Upper lobe of right lung (tissue), 1 donor: ENCODE results near the gene ATP2B1. TPM values are rescaled to one million over a fixed set of nuclear protein-coding genes. Genes with fewer than 3 reads are reported as not detected.

Experiments
- ATAC-seq: fragments of 200-7000 bp; cut with Tn5 transposase; one replicate; pipeline ENCODE4 v1.9.1; 2020; ENCODE audit warnings: mild to moderate bottlenecking, moderate library complexity
- DNase-seq: peaks from one replicate; pipeline ENCODE4 v3.0.0-alpha.2; 2020
- H3K27ac ChIP-seq: fragments of 200-600 bp; one replicate; pipeline ENCODE4 v1.8.0; 2022
- H3K27me3 ChIP-seq: fragments of 200-600 bp; one replicate; pipeline ENCODE4 v1.8.0; 2022; ENCODE audit warnings: mild to moderate bottlenecking
- H3K36me3 ChIP-seq: fragments of 200-600 bp; one replicate; pipeline ENCODE4 v1.8.0; 2022
- H3K4me1 ChIP-seq: fragments of 200-600 bp; one replicate; pipeline ENCODE4 v1.8.0; 2022
- H3K4me3 ChIP-seq: fragments of 200-600 bp; one replicate; pipeline ENCODE4 v1.8.0; 2022; ENCODE audit warnings: mild to moderate bottlenecking
- H3K9me3 ChIP-seq: fragments of 200-600 bp; one replicate; pipeline ENCODE4 v1.8.0; 2022
- intact Hi-C: fragments of 100-400 bp; cut with DNase I; formaldehyde crosslinking; loops from one replicate; pipeline ENCODE4 v1.11.0; 2022
- total RNA-seq: library from RNA; stranded (reverse); fragmentation: NEBNext Ultra II Directional; extraction: Animal tissue kit (Norgen Biotek cat#: 25700); gene quantifications from one replicate; pipeline ENCODE4 v1.2.1, GENCODE V29; 2021
- TF ChIP-seq, protein P1 (sequence below): fragments of 200-600 bp; IDR thresholded peaks from one replicate; pipeline ENCODE4 v1.8.0; 2022; ENCODE audit warnings: antibody characterized with exemption
- donor health status: DM: no; HTN: yes; CAD: no; lungs with severe emphysema.

The ATP2B1 gene
- total RNA-seq, 1 donor from 2014 or later: 46.6 TPM

DNA sequence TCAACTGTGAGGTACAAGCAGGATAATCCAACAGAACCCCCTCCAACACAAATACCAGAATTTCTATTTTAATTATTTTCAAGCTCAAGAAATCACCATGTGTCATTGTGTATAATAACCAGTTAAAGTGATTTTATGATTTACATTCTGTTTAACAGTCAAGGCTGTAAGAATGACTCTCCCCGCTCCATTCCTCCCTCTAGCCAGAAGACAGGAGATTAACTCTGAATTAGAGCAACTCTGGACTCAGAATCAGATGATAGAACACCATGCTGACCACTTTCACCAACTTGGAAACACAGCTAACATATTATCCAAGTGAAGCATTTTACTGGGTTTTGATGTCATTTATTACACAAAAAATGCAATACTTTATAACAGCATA is 71.9 kb downstream of the ATP2B1 start:
- Histone ChIP-seq H3K9me3 (no peaks in the 10 kb centered on the region), H3K36me3 (peaks cover 24% of the 10 kb centered on the region), H3K4me1 (no peaks in the 10 kb centered on the region), H3K27ac (no peak overlapping the region), H3K4me3 (no peak overlapping the region), H3K27me3 (no peaks in the 10 kb centered on the region)
- intact Hi-C loops: no loop called here
- ATAC-seq (no peak), DNase-seq (no peak)
- TF ChIP-seq, protein P1, sequence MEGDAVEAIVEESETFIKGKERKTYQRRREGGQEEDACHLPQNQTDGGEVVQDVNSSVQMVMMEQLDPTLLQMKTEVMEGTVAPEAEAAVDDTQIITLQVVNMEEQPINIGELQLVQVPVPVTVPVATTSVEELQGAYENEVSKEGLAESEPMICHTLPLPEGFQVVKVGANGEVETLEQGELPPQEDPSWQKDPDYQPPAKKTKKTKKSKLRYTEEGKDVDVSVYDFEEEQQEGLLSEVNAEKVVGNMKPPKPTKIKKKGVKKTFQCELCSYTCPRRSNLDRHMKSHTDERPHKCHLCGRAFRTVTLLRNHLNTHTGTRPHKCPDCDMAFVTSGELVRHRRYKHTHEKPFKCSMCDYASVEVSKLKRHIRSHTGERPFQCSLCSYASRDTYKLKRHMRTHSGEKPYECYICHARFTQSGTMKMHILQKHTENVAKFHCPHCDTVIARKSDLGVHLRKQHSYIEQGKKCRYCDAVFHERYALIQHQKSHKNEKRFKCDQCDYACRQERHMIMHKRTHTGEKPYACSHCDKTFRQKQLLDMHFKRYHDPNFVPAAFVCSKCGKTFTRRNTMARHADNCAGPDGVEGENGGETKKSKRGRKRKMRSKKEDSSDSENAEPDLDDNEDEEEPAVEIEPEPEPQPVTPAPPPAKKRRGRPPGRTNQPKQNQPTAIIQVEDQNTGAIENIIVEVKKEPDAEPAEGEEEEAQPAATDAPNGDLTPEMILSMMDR: no peak

DNA sequence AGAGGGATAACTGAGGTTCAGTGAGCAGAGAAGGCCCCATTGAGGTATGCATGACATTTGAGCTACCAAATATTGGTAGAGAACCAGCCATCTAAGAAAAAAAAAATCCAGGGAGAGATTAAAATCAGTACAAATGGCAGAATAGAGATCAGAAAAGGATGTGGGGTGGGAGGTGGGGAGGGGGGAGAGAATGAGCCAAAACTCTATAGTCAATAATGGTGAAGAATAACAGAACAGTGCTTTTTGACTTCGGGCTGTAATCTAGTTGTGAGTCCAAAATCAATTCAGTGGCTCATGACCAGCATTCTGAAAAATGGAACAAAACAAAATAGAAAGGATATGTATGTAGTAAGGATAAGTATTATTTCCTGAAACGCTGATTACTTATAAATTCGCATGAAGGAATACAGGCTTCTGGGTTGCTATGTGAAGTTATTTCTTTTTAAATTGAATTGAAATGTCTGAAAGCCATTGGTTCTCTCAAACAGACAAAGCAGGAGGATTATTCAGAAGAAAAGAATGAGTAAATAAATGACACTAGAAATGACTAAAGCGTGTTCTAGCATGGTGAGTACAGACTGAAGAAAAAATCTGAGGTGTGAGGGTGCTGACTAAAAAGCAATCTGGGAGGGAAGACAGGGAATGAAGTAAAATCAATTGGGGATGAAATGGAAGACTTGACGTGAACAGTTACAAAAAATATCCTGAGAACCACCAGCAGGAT is 72.4 kb downstream of the ATP2B1 start:
- H3K9me3 ChIP-seq: no peaks in the 10 kb centered on the region
- TF ChIP-seq, protein P1: no peak
- no peak for ATAC-seq
- H3K36me3 ChIP-seq: peaks cover 19% of the 10 kb centered on the region
- H3K27me3 ChIP-seq: no peaks in the 10 kb centered on the region
- H3K27ac ChIP-seq: no peak overlapping the region
- H3K4me3 ChIP-seq: no peak overlapping the region
- DNase-seq: no peak
- intact Hi-C loops: no loop called here
- H3K4me1 ChIP-seq: no peaks in the 10 kb centered on the region

DNA sequence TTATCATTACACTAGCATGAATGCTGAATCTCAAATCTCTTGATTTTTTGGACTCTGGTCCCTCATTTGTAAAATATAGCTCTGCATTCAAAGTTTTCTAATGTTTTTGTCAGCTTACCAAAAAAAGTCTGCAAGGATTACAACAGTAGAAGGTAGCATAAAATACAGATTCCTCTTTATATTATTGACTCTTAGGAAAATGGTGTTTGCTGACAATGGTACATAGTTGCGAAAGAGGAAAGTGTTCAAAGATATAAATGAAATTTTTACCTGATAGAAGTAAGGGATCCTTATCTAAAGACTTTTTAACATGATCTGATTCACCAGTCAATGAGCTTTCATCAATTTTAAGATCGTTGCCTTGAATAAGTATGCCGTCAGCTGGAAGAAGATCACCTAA is 74.1 kb downstream of the ATP2B1 start:
- TF ChIP-seq, protein P1: no peak

DNA sequence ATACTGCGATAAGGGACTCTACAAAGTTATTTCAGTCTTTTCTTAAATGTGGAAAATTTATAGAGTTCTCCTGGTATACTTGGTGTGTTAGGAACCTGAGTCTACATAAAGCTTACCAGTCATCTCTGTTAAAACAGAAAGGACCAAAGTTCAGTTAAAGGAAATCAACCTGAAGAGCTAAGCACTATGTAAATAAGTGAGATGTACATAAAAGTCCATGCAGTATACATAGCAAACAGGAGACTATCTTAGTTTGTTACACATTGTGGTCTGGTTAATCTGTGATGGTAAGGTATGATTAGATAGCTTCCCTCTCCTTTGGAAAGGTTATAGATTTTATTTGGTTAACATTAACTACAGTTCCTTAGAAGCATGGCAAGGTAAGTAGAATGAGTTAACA is 75.9 kb downstream of the ATP2B1 start:
- Histone ChIP-seq H3K9me3 (no peaks in the 10 kb centered on the region), H3K27ac (no peak overlapping the region), H3K4me1 (no peaks in the 10 kb centered on the region), H3K4me3 (no peak overlapping the region), H3K36me3 (peaks cover 46% of the 10 kb centered on the region), H3K27me3 (no peaks in the 10 kb centered on the region)
- no peak for DNase-seq
- TF ChIP-seq, protein P1: no peak
- intact Hi-C loops: no loop called here
- ATAC-seq: no peak

More for the DNA sequence above, 74.1 kb downstream of the ATP2B1 start:
- H3K36me3 ChIP-seq: peaks cover 28% of the 10 kb centered on the region
- no peaks in the 10 kb centered on the region for H3K27me3 ChIP-seq
- H3K27ac ChIP-seq: no peak overlapping the region
- intact Hi-C loops: no loop called here
- no peak overlapping the region for H3K4me3 ChIP-seq
- no peaks in the 10 kb centered on the region for H3K4me1 ChIP-seq
- no peaks in the 10 kb centered on the region for H3K9me3 ChIP-seq
- DNase-seq (no peak), ATAC-seq (no peak)

DNA sequence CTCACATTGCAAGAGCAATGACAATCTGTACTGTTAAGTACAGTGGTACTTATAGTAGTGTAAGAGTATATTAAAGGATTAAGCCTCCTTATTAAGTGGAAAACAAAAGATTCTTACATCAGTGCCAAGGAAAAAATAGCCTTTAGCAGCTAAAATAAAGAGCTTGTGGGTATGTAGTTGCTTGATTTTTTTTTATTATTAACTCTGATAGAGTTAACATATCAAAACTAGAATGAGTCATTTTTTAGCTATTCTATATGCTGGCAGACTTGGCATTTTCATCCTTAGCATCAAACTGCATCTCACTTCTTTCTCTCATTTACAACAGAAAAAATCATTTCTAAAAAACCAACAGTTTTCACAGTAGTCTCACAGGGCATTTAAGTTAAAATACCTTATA is 86.5 kb downstream of the ATP2B1 start:
- peaks cover 37% of the 10 kb centered on the region for H3K36me3 ChIP-seq
- no peak overlapping the region for H3K4me3 ChIP-seq
- intact Hi-C loops: no loop called here
- ATAC-seq: no peak
- no peaks in the 10 kb centered on the region for H3K9me3 ChIP-seq
- TF ChIP-seq, protein P1: no peak
- H3K27me3 ChIP-seq: no peaks in the 10 kb centered on the region
- H3K27ac ChIP-seq: no peak overlapping the region
- no peaks in the 10 kb centered on the region for H3K4me1 ChIP-seq
- DNase-seq: no peak

DNA sequence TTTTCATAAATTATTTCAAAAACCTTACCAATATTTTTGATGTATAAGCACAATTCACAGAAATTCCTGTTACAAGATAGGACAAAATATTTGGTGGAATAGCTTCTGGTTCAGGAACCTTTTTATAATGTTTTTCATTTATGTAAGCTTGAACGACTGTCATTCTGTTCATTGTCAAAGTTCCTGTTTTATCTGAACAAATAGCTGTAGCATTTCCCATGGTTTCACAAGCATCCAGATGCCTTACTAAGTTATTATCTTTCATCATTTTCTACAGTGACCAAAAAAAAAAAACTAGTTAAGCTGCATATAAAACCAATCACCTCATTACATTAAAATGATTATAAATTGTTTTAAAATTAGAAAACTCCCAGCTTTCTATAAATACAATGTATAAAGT is 87.1 kb downstream of the ATP2B1 start:
- Histone ChIP-seq H3K4me1 (no peaks in the 10 kb centered on the region), H3K27me3 (no peaks in the 10 kb centered on the region), H3K27ac (no peak overlapping the region), H3K9me3 (no peaks in the 10 kb centered on the region), H3K36me3 (peaks cover 34% of the 10 kb centered on the region), H3K4me3 (no peak overlapping the region)
- no peak for ATAC-seq
- DNase-seq: no peak
- TF ChIP-seq, protein P1: no peak
- intact Hi-C loops: no loop called here
